Smooth muscle cell (in vitro differentiated cells): ENCODE data around the gene NFATC1. TPM values are rescaled to one million over a fixed set of nuclear protein-coding genes. Genes with fewer than 3 reads are reported as not detected.

Source experiments
- DNase-seq: peaks from one replicate; lab custom pipeline; 2025; ENCODE audit not compliant: unreplicated experiment; lab: John Stamatoyannopoulos, UW
- H2AFZ ChIP-seq: fragments of 200-600 bp; sonication (generic); 2 replicates; pipeline ENCODE4 v1.6.0; 2016; ENCODE audit warnings: antibody characterized with exemption, low read depth, mild to moderate bottlenecking
- H3F3A ChIP-seq: fragments of 200-600 bp; sonication (generic); 2 replicates; pipeline ENCODE4 v1.6.0; 2017; ENCODE audit warnings: antibody characterized with exemption, low read depth
- H3K27ac ChIP-seq: fragments of 200-600 bp; sonication (generic); 2 replicates; pipeline ENCODE4 v1.5.1; 2016; ENCODE audit warnings: low read depth, mild to moderate bottlenecking
- H3K27me3 ChIP-seq: fragments of 200-600 bp; sonication (generic); 2 replicates; pipeline ENCODE4 v1.6.1; 2016; ENCODE audit warnings: low read depth, mild to moderate bottlenecking
- H3K36me3 ChIP-seq: fragments of 200-600 bp; sonication (generic); 2 replicates; pipeline ENCODE4 v1.5.1; 2016; ENCODE audit warnings: low read depth
- H3K4me1 ChIP-seq: fragments of 200-600 bp; sonication (generic); 2 replicates; pipeline ENCODE4 v1.5.1; 2016; ENCODE audit warnings: low read depth
- H3K4me2 ChIP-seq: fragments of 200-600 bp; sonication (generic); 2 replicates; pipeline ENCODE4 v1.6.0; 2016; ENCODE audit warnings: mild to moderate bottlenecking
- H3K4me3 ChIP-seq: fragments of 200-600 bp; sonication (generic); 2 replicates; pipeline ENCODE4 v1.5.1; 2016; ENCODE audit warnings: mild to moderate bottlenecking
- H3K79me2 ChIP-seq: fragments of 200-600 bp; sonication (generic); 2 replicates; pipeline ENCODE4 v1.6.0; 2016; ENCODE audit warnings: low read depth, mild to moderate bottlenecking
- H3K9ac ChIP-seq: fragments of 200-600 bp; sonication (generic); 2 replicates; pipeline ENCODE4 v1.6.0; 2016; ENCODE audit warnings: low read depth
- H3K9me3 ChIP-seq: fragments of 200-600 bp; sonication (generic); replicated peaks from 2 replicates; pipeline ENCODE4 v1.5.1; 2016; ENCODE audit warnings: low read depth
- H4K20me1 ChIP-seq: fragments of 200-600 bp; sonication (generic); 2 replicates; pipeline ENCODE4 v1.6.0; 2016; ENCODE audit warnings: low read depth
- WGBS: methylation state at CpG from one replicate; pipeline ENCODE4 v1.1.7; 2016; ENCODE audit warnings: low lambda C conversion rate; 5-methylcytosine and 5-hydroxymethylcytosine counted together
- polyA plus RNA-seq: library from polyadenylated mRNA; unstranded; fragments of >200 nt; fragmentation: Nextera tagmentation; extraction: Ambion mirVana; gene quantifications from 2 replicates; pipeline ENCODE4 v1.2.1, GENCODE V29; 2016
- total RNA-seq: library from RNA; depleted of rRNA; stranded (reverse); fragments of >200 nt; gene quantifications from 2 replicates; pipeline ENCODE4 v1.2.3, GENCODE V29; 2014
- TF ChIP-seq, protein P1 (sequence below): fragments of 200-600 bp; sonication (generic); IDR thresholded peaks from 2 replicates; pipeline ENCODE4 v1.5.1; 2017; ENCODE audit warnings: borderline replicate concordance, mild to moderate bottlenecking, antibody characterized with exemption; ENCODE audit not compliant: insufficient read depth, poor library complexity, severe bottlenecking

The NFATC1 gene
- total and polyA plus RNA-seq, 2 experiments from 2014 or later = 13.1 to 19.2 TPM

DNA sequence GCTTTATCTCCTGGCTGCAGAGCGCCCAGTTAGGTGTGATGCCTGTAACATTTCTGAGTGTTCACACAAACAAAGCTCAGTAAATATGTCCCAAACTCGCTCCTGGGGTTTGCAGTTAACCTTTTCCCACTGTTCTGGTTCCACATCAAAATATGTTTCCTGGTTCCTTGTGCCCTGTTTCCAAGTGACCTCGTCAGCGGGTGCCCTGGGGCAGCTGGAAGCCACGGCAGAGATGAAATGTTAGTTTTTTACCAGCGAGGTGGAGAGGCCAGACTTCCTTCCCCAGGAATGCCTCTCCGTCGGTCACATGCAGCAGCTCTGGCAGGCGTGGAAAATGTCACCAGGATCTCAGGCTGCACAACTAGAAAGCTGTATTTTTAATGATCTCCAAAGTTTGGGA is 18.2 kb downstream of the NFATC1 start:
- WGBS = 91% methylated on average over 9 of the region's 9 CpGs
- H3K9me3 ChIP-seq = no peaks in the 10 kb centered on the region
- no peaks in the 10 kb centered on the region for H3K36me3 ChIP-seq
- DNase-seq = no peak
- no peaks in the 10 kb centered on the region for H3K4me1 ChIP-seq
- H2AFZ ChIP-seq = no peak overlapping the region
- TF ChIP-seq, protein P1, sequence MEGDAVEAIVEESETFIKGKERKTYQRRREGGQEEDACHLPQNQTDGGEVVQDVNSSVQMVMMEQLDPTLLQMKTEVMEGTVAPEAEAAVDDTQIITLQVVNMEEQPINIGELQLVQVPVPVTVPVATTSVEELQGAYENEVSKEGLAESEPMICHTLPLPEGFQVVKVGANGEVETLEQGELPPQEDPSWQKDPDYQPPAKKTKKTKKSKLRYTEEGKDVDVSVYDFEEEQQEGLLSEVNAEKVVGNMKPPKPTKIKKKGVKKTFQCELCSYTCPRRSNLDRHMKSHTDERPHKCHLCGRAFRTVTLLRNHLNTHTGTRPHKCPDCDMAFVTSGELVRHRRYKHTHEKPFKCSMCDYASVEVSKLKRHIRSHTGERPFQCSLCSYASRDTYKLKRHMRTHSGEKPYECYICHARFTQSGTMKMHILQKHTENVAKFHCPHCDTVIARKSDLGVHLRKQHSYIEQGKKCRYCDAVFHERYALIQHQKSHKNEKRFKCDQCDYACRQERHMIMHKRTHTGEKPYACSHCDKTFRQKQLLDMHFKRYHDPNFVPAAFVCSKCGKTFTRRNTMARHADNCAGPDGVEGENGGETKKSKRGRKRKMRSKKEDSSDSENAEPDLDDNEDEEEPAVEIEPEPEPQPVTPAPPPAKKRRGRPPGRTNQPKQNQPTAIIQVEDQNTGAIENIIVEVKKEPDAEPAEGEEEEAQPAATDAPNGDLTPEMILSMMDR = no peak
- H3K79me2 ChIP-seq = peaks cover 39% of the 10 kb centered on the region
- no peak overlapping the region for H3K4me2 ChIP-seq
- no peak overlapping the region for H3K9ac ChIP-seq
- peaks cover 74% of the 10 kb centered on the region for H4K20me1 ChIP-seq
- no peaks in the 10 kb centered on the region for H3K27me3 ChIP-seq
- no peak overlapping the region for H3K27ac ChIP-seq
- no peak overlapping the region for H3K4me3 ChIP-seq
- no peaks in the 10 kb centered on the region for H3F3A ChIP-seq

DNA sequence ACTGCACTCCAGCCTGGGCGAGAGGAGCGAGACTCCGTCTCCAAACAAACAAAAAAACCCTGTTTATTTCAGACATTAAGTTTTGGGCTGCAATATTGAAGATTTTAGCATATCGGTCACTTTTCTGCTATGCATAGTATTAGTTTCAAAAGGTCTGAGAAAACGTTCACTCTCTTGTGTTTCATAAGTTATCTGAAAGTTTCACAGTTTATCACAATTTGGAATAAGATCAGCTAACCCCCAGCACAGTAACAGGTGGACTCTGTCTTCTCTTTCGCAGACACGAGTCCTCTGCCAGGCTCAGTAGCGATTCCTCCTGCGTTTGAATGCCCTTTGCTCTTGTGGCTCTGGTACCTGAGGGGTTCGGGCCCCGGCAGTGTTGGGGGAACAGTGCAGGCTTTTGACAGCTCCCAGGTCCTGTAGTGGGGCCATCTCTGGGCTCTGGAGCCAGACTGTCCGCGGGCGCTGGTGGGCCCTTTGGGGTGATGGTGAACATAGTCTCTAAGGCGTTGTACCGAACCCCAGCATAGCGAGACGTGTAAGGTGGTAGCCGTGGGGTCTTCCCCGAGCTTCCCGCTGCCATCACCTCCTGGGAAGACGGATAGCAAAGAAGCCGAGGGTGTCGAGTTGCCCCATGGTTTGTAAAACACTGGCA is 20.4 kb downstream of the NFATC1 start:
- 91% methylated on average over 24 of the region's 24 CpGs for WGBS
- TF ChIP-seq, protein P1 = no peak
- Histone ChIP-seq H2AFZ (no peak overlapping the region), H3K9ac (no peak overlapping the region), H3K4me2 (no peak overlapping the region), H3K79me2 (peaks cover 36% of the 10 kb centered on the region), H3K27ac (no peak overlapping the region), H3F3A (no peaks in the 10 kb centered on the region), H3K4me3 (no peak overlapping the region), H3K4me1 (no peaks in the 10 kb centered on the region), H3K27me3 (no peaks in the 10 kb centered on the region), H3K36me3 (no peaks in the 10 kb centered on the region), H4K20me1 (peaks cover 82% of the 10 kb centered on the region), H3K9me3 (no peaks in the 10 kb centered on the region)
- DNase-seq = no peak

DNA sequence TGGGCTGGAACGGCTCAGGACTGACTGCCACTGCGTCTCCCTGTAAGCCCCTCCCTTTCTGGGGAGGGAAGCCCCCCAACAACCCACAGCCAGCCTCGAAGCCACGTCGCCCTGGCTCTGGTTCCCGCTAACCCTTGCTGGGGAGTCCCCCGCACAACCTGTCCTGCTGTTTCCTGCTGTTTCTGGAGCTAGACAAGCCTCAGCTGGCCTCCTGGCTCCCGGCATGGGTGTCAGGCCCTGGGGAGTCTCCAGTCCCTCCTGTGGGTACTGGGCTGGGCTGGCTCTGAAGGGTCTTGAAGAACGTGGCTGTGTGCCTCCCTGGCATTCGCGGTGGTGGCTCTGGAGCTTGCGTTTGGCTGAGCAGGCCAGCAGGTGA is 20.9 kb downstream of the NFATC1 start:
- Histone ChIP-seq H3K27ac (no peak overlapping the region), H3K9ac (no peak overlapping the region), H3K4me2 (no peak overlapping the region), H3K79me2 (peaks cover 36% of the 10 kb centered on the region), H4K20me1 (peaks cover 86% of the 10 kb centered on the region), H3F3A (no peaks in the 10 kb centered on the region), H3K4me3 (no peak overlapping the region), H3K27me3 (no peaks in the 10 kb centered on the region), H3K9me3 (no peaks in the 10 kb centered on the region), H2AFZ (no peak overlapping the region), H3K36me3 (no peaks in the 10 kb centered on the region), H3K4me1 (no peaks in the 10 kb centered on the region)
- WGBS = 96% methylated on average over 12 of the region's 12 CpGs
- TF ChIP-seq, protein P1 = no peak
- DNase-seq = no peak

DNA sequence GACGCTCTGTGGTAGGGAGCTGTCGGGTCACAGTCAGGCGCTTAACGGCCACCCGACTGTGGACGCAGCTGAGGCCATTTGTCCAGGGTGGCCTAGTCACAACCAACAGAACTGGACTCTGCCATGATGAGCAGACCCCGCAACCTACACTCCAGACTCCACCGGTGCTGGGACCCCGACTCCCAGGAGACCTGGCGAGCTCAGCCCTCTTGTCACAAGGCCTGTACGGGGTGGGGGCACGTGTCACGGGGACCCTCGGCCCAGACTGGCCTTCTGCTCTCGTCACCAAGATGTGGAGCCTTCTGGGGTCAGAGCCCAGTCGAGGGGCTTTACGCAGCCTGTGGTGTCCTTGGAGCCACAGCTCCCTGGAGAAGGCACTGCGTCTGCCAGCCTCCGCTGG is 22.5 kb downstream of the NFATC1 start:
- H3K4me1 ChIP-seq = no peaks in the 10 kb centered on the region
- no peaks in the 10 kb centered on the region for H3K36me3 ChIP-seq
- no peak overlapping the region for H2AFZ ChIP-seq
- TF ChIP-seq, protein P1 = no peak
- no peaks in the 10 kb centered on the region for H3K27me3 ChIP-seq
- no peak for DNase-seq
- WGBS = 96% methylated on average over 19 of the region's 19 CpGs
- no peak overlapping the region for H3K4me3 ChIP-seq
- H3K4me2 ChIP-seq = no peak overlapping the region
- H4K20me1 ChIP-seq = peaks cover 86% of the 10 kb centered on the region
- H3K79me2 ChIP-seq = peaks cover 35% of the 10 kb centered on the region
- no peak overlapping the region for H3K27ac ChIP-seq
- no peaks in the 10 kb centered on the region for H3K9me3 ChIP-seq
- no peak overlapping the region for H3K9ac ChIP-seq
- H3F3A ChIP-seq = no peaks in the 10 kb centered on the region
